D721Med (cell line): ENCODE measurements around the gene PIK3R4.

ENCODE experiments used
- DNase-seq: peaks from one replicate; pipeline ENCODE4 v3.0.0; 2011; ENCODE audit warnings: low spot score; ENCODE audit not compliant: insufficient read length
- FAIRE-seq: peaks from 2 replicates; lab custom pipeline; 2011; peaks lifted over from hg19 to GRCh38; lab: Jason Lieb, UNC
- CTCF ChIP-seq: IDR thresholded peaks from 2 replicates; pipeline ENCODE4 v1.5.1; 2012; ENCODE audit warnings: mild to moderate bottlenecking, control low read depth; ENCODE audit not compliant: insufficient read depth; ENCODE audit errors: missing control alignments

The PIK3R4 gene

DNA sequence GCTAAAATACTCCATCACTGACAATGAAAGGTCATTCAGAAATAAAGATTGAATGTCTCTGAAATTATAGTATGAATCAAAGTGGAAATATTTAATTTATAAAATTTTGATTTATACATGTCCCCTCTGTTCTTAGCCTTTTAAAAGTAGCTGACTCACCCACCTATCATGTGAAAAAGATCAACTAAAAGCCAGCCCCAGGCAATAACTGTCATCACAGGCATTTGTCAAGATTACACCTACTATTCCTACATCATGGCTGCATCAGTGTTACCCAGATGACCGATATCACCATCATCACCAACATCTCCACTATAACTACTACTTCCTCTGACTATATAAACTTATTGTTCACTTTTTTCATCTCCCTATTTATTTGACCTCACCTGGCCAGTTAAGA, 14.3 kb upstream of the PIK3R4 start:
- no peak for FAIRE-seq
- no peak for DNase-seq

DNA sequence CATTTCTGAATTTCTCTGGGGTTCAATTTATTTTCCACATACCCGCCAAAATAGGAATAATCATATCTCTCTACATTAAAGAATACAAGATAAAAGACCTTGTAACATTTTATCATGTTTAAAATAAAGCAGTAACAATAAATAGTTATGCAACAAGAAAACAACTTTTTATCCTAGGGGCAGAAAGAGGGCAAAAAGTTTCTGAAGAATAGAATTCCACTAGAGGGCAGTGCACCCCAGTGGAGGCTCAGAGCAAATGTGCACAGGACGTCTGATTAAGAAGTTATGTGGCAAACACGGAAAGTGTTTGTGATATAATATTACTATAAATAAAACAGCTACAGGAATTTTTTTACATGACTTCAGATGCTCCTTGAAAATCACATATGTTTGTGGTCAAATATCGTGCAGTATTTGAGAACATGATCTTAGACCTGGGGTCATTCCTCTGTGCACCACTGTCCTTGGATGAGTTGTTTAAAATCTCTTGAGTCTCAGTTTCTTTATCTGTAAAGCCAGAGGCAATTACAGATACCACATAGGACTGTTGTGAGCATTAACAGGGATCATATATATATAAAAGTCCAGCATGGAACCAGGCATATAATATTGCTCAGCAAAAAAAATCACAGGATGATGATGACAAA, 13.2 kb upstream of the PIK3R4 start:
- FAIRE-seq (peak; percentile 70), DNase-seq (no peak)
- TF ChIP-seq CTCF = peak; percentile 84

More for the DNA sequence above, 14.3 kb upstream of the PIK3R4 start:
- TF ChIP-seq CTCF = no peak

DNA sequence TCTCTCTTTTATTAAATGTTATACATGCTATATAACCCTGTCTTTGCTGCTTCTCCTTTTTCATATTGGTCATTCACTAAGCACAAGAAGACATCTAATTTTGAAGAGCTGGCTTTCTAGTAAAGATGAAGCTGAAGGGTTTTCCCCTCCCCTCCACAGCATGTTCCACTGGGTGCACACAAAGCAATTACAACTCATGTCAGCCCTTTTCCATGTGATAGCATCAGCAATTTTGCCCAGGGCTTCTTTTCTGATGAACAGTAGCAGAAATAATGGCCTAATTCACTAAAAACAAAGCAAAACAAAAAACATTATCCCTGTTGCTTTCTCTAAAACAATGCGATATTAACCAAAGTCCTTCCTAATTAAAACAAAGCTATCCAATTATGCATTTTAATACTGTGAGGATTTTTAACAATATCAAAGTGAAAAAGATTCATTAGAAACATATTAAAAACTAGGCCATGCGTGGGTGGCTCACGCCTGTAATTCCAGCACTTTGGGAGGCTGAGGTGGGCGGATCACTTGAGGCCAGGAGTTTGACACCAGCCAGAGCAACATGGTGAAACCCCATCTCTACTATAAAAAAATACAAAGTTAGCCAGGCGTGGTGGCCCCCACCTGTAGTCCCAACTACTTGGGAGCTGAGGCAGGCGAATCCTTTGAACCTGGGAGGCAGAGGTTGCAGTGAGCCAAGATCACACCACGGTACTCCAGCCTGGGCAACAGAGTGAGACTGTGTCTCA, 12.2 kb upstream of the PIK3R4 start:
- no peak for DNase-seq
- TF ChIP-seq CTCF = no peak
- FAIRE-seq = no peak

- DNase-seq (no peak), FAIRE-seq (no peak)
- no peak for TF ChIP-seq CTCF
These were observed 11.1 kb upstream of the PIK3R4 start for GRCh38 chr3:130757611-130758150.

DNA sequence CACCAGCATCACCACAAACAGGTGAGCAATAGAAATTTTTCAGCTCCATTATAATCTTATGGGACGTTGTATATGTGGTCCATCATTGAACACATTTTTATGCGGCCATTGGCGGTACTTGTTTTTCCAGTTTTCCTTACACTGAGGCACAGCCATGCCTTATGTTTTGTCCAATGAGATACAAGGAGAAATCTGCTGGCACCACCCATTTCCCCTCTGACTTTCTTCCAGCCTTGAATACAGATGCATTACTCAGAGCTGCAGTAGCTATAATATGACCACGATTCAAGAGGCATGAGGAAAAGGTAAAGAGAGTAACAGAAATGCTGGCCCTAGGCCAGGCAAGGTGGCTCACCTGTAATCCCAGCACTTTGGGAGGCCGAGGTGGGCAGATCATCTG, 9.0 kb upstream of the PIK3R4 start:
- FAIRE-seq (no peak), DNase-seq (no peak)
- no peak for TF ChIP-seq CTCF

DNA sequence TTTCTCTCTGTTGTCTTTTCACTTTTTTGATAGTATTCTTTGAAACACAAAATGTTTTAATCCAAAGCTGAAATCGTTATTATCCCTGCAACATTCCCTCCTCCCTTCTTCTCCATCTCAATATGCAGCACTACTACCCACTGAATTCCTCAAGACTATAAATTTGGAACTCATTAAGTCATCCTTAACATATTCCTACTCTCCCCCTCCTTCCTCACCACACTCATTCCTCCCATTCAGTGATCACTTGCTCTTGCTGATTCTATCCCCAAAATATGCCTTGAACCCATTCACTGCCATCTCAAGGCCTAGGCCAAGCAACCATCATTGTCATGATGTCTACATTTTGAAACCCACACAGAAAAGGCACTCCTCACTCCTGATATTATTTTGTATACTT, 2.4 kb upstream of the PIK3R4 start:
- no peak for TF ChIP-seq CTCF
- no peak for FAIRE-seq
- DNase-seq = no peak

GRCh38 chr3:130748467-130748861, 1.8 kb upstream of the PIK3R4 start:
- no peak for TF ChIP-seq CTCF
- FAIRE-seq (no peak), DNase-seq (no peak)
